ENCODE data around the gene HSD17B12. TPM values are rescaled to one million over a fixed set of nuclear protein-coding genes. Genes with fewer than 3 reads are reported as not detected.
A peak's percentile ranks its signal among the peaks of the same experiment; 100 is the strongest.

HSD17B12 gene
- total RNA-seq, 2 experiments from 2014 or later, result 70.9 to 138 TPM

DNA sequence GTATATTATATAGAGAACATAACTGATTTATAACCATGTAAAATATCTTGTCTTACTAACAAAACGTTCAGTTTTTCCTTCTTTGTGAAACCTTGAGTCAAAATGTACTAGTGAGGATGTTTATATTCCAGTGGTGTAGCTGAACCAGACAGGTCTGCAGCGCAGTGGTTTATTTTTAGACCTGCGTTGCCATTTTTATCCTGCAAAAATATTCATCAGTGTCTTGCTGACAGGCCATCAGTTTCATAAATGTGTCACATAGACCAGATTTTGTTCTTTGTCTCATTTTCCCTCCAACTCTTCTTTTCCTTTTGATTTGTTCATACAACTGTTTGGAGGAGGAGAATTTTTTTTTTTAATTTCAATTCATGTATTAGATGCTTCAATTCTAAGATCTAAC is 43.1 kb downstream of the HSD17B12 start:
- no peaks in the 10 kb centered on the region for H3K9me2 ChIP-seq (ENCODE audit: insufficient read depth, low read length)
- H3K27ac ChIP-seq (ENCODE audit: low read depth, low read length, poor library complexity, severe bottlenecking), result no peak overlapping the region
- ChIA-PET POLR2A (interaction anchor here (1.2 kb wide), 1 partner anchor 14 kb away, joined by 5 read pairs; no protein-coding TSS in a partner anchor), CTCF (ENCODE audit: unreplicated experiment) (no interaction called here)
- H3K4me1 ChIP-seq (ENCODE audit: insufficient read depth, low read length, poor library complexity, severe bottlenecking), result peaks cover 15% of the 10 kb centered on the region
- H3K79me2 ChIP-seq (ENCODE audit: insufficient read depth, low read depth, low read length), result peaks cover 72% of the 10 kb centered on the region
- peak; percentile 24 for DNase-seq (ENCODE audit: low spot score)
- BruUV-seq (replicated peaks), result no TSS peak
- peaks cover 59% of the 10 kb centered on the region for H3K36me3 ChIP-seq (ENCODE audit: insufficient read depth, low read length)
- intact Hi-C loops (cut with micrococcal nuclease; ENCODE audit: unreplicated experiment), result no loop called here
- peaks cover 5% of the 10 kb centered on the region; the same call in 1 of the 2 replicates for H3K9me3 ChIP-seq (ENCODE audit: low read length)
- H4K20me1 ChIP-seq (ENCODE audit: insufficient read depth, low read length), result no peaks in the 10 kb centered on the region
- H3K4me2 ChIP-seq (ENCODE audit: low read length), result peak overlapping the region; percentile 32
- TF ChIP-seq EZH2phosphoT487 (IDR thresholded peaks at IDR 0.05; ENCODE audit: borderline replicate concordance, low read depth, low read length), result no peak
- TF ChIP-seq, protein P1, sequence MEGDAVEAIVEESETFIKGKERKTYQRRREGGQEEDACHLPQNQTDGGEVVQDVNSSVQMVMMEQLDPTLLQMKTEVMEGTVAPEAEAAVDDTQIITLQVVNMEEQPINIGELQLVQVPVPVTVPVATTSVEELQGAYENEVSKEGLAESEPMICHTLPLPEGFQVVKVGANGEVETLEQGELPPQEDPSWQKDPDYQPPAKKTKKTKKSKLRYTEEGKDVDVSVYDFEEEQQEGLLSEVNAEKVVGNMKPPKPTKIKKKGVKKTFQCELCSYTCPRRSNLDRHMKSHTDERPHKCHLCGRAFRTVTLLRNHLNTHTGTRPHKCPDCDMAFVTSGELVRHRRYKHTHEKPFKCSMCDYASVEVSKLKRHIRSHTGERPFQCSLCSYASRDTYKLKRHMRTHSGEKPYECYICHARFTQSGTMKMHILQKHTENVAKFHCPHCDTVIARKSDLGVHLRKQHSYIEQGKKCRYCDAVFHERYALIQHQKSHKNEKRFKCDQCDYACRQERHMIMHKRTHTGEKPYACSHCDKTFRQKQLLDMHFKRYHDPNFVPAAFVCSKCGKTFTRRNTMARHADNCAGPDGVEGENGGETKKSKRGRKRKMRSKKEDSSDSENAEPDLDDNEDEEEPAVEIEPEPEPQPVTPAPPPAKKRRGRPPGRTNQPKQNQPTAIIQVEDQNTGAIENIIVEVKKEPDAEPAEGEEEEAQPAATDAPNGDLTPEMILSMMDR (conservative IDR thresholded peaks at IDR 0.05; ENCODE audit: low read length), result no peak
- no peak overlapping the region for H2AFZ ChIP-seq (ENCODE audit: low read length)
- H3K4me3 ChIP-seq (ENCODE audit: low read depth, low read length, poor library complexity, severe bottlenecking), result no peak overlapping the region

DNA sequence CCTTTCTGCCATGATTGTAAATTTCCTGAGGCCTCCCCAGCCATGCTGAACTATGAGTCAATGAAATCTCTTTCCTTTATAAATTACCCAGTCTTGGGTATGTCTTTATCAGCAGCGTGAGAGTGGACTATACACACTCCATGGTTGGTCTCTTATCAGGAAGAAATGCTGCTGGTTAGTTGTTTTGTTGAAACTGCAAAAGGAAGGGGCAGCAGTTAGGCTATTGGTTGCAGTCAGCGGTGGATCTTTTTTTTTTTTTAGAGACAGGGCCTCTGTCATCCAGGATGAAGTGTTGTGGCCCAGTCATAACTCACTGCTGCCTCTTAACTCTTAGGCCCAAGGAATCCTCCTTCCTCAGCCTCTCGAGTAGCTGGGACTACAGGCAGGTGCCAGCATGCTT is 51.7 kb downstream of the HSD17B12 start:
- Histone ChIP-seq H3K4me3 (ENCODE audit: low read depth, low read length, poor library complexity, severe bottlenecking) (no peak overlapping the region), H3K79me2 (ENCODE audit: insufficient read depth, low read depth, low read length) (peaks cover 72% of the 10 kb centered on the region)
- BruUV-seq (replicated peaks), result no TSS peak

DNA sequence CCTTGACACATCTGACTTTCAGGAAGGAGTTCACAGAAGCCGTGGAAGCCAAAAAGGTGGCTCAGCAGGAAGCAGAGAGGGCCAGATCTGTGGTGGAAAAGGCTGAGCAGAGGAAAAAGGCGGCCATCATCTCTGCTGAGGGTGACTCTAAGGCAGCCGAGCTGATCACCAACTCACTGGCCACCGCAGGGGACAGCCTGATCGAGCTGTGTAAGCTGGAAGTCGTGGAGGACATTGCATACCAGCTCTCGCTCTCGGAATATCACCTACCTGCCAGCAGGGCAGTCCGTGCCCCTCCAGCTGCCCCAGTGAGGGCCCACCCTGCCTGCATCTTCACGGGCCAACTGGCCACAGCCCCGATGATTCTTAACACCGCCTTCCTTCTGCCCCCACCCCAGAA is 53.7 kb downstream of the HSD17B12 start:
- no peaks in the 10 kb centered on the region for H3K9me2 ChIP-seq (ENCODE audit: insufficient read depth, low read length)
- no peak for DNase-seq (ENCODE audit: low spot score)
- no peak overlapping the region for H3K4me3 ChIP-seq (ENCODE audit: low read depth, low read length, poor library complexity, severe bottlenecking)
- H4K20me1 ChIP-seq (ENCODE audit: insufficient read depth, low read length), result 0 out of 2 replicates have a peak, but pooled peaks cover 4% of the 10 kb centered on the region
- BruUV-seq (replicated peaks), result no TSS peak
- ChIA-PET POLR2A (no interaction called here), CTCF (ENCODE audit: unreplicated experiment) (no interaction called here)
- H3K27ac ChIP-seq (ENCODE audit: low read depth, low read length, poor library complexity, severe bottlenecking), result no peak overlapping the region
- peaks cover 68% of the 10 kb centered on the region for H3K79me2 ChIP-seq (ENCODE audit: insufficient read depth, low read depth, low read length)
- H3K36me3 ChIP-seq (ENCODE audit: insufficient read depth, low read length), result peaks cover 58% of the 10 kb centered on the region
- peaks cover 14% of the 10 kb centered on the region for H3K4me1 ChIP-seq (ENCODE audit: insufficient read depth, low read length, poor library complexity, severe bottlenecking)
- intact Hi-C loops (cut with micrococcal nuclease; ENCODE audit: unreplicated experiment), result no loop called here
- H2AFZ ChIP-seq (ENCODE audit: low read length), result no peak overlapping the region
- no peaks in the 10 kb centered on the region; the same call in 1 of the 2 replicates for H3K9me3 ChIP-seq (ENCODE audit: low read length)
- TF ChIP-seq EZH2phosphoT487 (IDR thresholded peaks at IDR 0.05; ENCODE audit: borderline replicate concordance, low read depth, low read length), result no peak
- TF ChIP-seq, protein P1 (conservative IDR thresholded peaks at IDR 0.05; ENCODE audit: low read length), result no peak
- H3K4me2 ChIP-seq (ENCODE audit: low read length), result no peak overlapping the region

More for the DNA sequence above, 51.7 kb downstream of the HSD17B12 start:
- H3K4me2 ChIP-seq (ENCODE audit: low read length), result no peak overlapping the region
- no peak for DNase-seq (ENCODE audit: low spot score)
- intact Hi-C loops (cut with micrococcal nuclease; ENCODE audit: unreplicated experiment), result no loop called here
- no peak overlapping the region for H3K27ac ChIP-seq (ENCODE audit: low read depth, low read length, poor library complexity, severe bottlenecking)
- ChIA-PET CTCF (ENCODE audit: unreplicated experiment) (no interaction called here), POLR2A (no interaction called here)
- H3K4me1 ChIP-seq (ENCODE audit: insufficient read depth, low read length, poor library complexity, severe bottlenecking), result peaks cover 5% of the 10 kb centered on the region
- TF ChIP-seq, protein P1 (conservative IDR thresholded peaks at IDR 0.05; ENCODE audit: low read length), result no peak
- TF ChIP-seq EZH2phosphoT487 (IDR thresholded peaks at IDR 0.05; ENCODE audit: borderline replicate concordance, low read depth, low read length), result no peak
- peaks cover 51% of the 10 kb centered on the region for H3K36me3 ChIP-seq (ENCODE audit: insufficient read depth, low read length)
- no peak overlapping the region for H2AFZ ChIP-seq (ENCODE audit: low read length)
- H4K20me1 ChIP-seq (ENCODE audit: insufficient read depth, low read length), result 0 out of 2 replicates have a peak, but pooled peaks cover 4% of the 10 kb centered on the region
- no peaks in the 10 kb centered on the region; the same call in 1 of the 2 replicates for H3K9me3 ChIP-seq (ENCODE audit: low read length)
- H3K9me2 ChIP-seq (ENCODE audit: insufficient read depth, low read length), result no peaks in the 10 kb centered on the region

All from OCI-LY7 (cell line).